NCI-H2196 treated with DMSO at 0.1 percent for 48 hours (cell line): Measurements from ENCODE around the gene ASAP3.
"Not testable (repeated sequence)": the region's sequence is repeated elsewhere in the genome, so short reads cannot be mapped to it uniquely, and the experiment has no call there.

Source experiments
- DNase-seq: peaks from one replicate; lab custom pipeline; 2025; ENCODE audit not compliant: unreplicated experiment; lab: John Stamatoyannopoulos, UW

Gene ASAP3

DNA sequence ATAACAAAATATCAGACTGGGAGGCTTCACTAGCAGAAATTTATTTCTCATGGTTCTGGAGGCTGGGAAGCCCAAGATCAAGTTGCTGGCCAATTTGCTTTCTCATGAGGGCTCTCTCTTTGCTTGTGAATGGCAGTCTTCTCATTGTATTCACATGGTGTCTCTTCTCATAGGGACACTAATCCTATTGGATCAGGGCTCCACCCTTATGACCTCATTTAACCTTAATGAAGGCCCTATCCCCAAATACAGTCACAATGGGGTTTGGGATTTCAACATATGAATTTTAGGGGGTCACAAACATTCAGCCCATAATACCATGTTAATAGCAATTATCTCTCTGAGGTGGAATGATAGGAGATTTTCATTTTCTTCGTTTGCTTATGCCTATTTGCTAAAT, 84.8 kb downstream of the ASAP3 start:
- DNase-seq: no peak

DNA sequence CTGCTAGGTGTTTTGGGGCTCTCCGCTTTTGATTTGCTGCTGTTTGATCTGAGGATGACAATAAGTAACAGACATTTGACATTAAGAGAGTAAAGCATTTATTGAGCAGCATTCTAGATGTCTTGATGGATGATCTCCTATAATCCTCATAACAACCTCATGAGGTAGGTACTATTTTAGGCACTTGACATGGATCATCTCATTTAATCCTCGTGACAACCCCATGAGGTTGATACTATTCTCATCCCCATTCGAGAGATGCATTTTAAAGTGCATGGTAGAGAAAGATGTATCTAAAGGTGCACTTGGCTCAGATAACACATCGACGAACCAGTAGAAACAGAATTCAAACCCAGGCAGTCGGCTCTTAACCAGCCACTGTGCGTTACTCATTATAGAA, 86.1 kb downstream of the ASAP3 start:
- no peak for DNase-seq

DNA sequence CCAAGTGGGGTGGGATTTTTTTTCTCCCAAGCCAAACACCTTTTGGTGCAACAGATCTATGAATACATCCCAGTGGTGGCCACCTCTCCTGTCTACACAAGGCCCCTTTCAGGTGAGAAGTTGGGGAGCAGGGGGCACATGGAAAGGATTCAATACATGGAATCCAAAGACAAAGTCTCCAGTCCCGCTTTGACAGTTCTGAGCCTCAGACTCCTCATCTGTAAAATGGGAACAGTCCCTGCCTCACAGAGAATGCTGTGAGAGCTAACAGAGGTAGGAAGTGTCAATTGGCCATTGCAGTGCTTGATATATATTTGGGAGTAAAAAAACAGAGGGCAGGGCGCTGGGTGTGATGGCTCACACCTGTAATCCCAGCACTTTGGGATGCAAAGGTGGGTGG, 87.6 kb downstream of the ASAP3 start:
- no peak for DNase-seq

DNA sequence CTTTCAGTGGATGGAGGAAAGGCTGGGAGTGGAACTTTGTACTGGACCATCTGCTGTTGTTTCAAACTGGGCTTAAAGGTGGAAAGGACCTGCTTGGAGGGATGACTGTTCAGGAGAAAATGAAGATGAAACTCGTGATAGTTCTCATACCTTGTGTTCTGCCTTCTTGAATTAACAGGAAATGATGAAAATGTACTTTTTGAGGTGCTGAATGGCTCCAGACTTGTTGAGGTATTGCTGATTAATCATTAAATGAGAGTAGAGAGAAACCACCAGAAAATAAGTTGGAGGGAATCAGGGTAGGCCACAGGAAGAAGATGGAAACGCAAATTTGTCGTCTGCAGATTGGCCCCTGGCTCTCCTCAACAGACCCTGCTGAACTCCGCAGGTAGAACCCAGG, 88.1 kb downstream of the ASAP3 start:
- no peak for DNase-seq

DNA sequence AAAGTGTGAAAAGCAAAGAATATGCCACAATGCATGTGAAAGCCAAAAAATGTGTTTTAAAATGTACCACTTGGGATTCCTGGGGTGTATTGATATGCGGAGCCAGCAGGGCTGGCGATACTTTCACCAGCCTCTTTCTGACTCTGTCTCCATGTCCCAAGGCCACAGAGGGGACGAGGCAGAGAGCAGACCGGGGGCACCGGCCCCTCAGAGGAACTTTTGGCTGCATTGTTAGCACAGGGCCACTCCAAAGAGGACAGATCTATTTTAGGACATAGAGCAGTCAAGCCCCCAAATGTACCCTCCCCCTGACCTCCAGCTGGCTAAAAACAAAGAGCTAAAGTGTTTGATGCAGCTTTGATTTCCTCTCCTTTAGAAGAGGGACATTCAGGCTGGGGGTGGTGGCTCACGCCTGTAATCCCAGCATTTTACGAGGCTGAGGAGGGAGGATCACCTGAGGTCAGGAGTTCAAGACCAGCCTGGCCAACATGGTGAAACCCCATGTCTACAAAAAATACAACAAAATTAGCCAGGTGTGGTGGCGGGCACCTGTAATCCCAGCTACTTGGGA, 88.7 kb downstream of the ASAP3 start:
- DNase-seq: no peak

DNA sequence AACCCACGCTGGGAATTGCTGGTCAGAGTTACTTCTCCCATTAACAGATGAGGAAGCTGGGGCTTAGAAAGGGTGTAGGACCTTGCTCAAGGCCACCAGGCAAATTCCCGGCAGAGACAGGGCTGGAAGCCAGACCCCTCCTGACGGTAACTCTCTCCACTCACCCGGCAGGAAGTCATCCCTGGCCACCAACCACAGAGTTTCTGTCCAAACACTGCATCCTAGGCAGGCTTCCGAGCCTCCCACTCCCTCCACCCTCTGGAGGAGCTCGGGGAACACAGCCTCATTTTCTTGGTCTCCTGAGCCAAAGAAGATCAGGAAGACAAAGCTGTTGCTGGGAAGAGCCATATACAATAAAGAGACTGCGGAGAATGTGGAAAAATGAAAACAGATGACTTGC, 89.3 kb downstream of the ASAP3 start:
- no peak for DNase-seq

DNA sequence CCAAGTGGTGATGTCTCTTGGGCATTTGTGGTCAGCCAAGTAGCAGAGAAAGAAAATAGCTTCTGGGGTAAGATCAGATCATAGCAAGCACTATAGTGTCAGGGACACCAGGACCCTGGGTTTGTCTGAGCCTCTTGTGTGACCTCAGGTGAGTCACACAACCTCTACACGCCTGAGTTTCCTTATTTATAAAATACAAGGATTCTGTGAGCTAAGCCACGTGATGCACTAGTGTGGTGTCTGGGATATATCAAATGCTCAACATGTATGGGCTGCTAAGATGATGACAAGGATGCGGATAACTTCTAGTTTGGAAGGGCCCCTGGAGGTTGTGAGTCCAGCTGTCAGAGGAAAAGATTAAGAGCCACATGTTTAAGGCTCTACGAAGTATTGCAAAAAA, 89.8 kb downstream of the ASAP3 start:
- DNase-seq: no peak

DNA sequence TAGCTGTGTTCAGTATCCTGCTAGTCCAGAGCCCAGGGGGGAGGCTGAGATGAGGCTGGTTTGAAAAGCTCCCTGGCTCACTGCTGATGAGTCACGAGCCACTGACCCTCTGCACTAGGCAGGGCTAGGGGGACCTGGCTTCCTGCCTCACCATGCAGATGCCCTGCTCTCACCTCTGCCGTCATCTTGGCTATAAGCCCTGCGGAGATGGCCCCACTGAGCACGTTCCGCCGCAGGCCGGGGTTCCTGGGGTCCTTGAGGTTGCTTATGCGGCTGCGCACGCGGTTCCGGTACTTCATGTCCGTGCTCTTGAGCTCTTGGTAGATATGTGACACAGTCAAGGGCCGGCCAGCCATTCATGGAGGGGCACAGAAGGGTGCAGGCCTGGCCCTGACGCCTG, 90.3 kb downstream of the ASAP3 start:
- no peak for DNase-seq

DNA sequence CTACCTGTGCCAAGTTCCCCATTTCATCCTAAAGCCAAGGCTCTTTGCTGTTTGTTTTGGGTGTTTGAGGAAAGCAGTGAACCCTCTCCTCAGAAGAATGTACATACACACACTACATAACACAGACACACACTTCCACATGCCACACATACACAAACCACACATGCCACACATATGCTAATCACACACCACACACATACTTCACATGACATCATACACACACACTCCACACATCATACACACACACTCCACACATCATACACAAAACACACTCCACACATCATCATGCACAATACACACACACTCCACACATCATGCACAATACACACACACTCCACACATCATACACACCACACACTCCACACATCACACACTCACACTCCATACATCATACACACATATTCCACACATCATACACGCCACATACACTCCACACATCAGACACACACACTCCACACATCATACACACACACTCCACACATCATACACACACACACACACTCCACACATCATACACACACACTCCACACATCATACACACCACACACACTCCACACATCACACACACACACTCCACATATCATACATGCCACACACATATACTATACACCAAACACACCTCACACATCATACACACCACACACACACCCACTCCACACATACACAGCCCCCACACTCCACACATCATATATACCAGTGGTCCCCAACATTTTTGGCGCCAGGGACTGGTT, 91.7 kb downstream of the ASAP3 start:
- no peak for DNase-seq

DNA sequence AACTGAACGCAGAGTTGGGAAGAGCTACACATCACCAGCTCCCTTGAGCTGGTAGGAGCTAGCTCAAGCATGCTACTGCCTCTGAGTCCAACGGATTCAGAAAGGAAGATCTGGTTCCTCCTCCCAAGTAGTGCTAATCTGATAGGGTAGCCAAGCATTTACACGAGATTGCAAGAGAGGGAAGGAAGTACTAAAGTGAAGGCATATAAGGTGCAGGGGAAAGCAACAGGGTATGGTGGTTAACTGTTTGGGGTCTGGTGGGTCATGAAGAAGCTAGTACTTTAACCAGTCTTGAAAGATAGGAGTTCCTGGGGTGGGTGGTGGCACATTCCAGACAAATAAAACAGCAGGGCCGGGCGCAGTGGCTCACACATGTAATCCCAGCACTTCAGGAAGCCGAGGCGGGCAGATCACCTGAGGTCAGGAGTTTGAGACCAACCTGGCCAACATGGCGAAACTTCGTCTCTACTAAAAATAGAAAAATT, 94.1 kb downstream of the ASAP3 start:
- DNase-seq: no peak

DNA sequence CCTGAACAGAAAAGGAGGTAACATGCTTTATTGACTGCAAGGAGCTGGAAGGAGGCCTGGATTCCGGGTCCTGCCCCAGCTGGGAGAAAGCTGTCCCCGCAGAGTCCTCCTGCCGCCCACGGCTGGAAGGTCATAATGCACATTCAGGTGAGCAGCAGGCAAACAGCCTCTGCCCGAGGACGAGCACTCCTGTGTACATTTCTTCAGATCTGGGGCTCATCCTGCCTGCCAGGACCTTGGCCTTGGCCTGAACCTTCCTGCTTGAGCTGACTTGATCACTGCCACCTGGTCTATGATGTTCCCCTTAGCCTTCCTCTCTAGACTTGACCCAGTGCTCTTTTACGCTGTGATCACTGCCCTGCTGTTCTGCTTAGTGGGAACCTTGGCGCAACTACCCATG, 96.5 kb downstream of the ASAP3 start:
- DNase-seq: no peak

DNA sequence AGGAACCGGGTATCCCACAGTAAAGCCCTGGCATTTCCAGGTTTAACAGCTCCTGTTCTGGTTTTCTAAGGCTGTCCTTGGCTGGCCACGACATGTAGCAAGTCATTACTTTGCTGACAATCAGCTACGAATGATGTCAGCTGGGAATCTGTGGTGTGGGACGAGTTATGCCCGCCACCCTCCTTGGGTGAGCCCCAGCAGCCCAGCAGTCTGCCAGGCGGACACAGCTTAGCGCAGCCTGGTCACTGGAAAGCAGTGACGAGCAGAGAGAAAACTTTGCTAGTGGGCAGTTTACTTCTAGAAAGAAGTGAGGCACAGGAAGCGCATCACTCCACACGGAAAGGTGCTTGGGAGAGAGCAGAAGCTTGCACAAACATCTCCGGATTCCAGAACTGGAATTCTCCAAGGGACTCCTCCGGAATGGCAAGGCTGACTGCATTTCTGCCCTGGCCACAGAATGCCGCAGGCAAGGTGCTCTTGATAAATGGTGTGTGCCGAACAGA, 98.8 kb downstream of the ASAP3 start:
- no peak for DNase-seq

DNA sequence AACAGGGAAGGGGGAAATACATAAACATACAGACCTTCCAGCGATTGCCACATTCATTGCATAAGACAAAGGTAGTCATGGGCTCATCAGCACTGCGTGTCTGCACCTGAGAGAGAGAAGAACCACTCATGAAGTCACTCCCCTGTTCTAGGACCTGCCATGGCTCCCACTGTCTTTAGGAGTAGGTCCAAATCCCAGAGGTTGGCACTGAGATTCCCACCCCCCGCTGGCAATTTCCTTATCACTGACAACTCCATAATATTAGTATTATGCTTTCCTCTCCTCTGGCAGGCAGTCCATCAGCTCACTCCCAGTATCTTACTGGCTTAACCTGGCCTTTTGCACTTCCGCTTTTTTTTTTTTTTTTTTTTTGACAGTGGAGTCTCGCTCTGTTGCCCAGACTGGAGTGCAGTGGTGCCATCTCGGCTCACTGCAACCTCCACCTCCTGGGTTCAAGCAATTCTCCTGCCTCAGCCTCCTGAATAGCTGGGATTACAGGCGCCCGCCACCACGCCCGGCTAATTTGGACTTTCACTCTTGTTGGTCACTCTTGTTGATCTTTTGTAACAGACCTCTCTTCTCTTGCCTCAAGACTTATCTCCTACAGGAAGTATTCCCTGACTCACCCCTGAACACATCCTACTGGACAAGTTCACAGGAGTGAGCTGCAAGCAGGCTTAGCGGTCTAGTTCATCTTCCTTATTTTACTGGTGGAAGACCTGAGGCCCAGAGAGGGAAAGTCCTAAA, 99.5 kb downstream of the ASAP3 start:
- no peak for DNase-seq

DNA sequence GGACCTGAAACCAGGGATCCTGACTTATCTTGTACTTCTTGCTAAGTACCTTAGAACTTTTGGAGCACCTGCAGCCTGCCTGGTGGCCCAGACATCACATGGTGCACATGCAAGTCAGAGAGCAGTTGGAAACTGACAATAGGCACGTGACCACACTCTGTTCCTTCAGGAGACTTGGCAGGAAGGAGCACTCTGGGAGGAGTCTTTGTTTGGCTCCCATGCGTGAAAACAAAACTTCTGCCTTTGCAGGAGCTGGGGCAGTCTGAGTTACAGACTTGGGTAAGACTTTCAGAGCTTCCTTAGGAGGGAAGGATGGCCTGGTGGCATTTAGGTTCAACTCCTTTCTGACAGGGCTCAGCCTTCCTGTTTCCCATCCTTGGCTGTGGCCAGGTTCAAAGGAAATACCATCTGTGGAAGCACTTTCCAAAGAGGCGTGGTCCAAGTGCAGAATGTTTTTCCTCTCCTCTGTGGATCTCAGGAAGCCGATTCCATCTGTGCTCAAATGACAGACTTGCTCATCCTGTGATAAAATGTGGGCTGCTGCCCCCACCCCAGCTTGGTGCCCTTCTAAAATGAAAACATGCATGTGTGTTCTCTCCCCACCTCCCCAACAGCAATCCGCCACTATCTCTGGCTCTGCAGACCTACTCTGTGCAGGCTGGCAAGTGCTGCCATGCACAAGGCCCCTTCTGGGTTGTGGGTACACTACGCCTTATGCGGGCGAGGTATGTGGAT, 100.2 kb downstream of the ASAP3 start:
- DNase-seq: no peak

DNA sequence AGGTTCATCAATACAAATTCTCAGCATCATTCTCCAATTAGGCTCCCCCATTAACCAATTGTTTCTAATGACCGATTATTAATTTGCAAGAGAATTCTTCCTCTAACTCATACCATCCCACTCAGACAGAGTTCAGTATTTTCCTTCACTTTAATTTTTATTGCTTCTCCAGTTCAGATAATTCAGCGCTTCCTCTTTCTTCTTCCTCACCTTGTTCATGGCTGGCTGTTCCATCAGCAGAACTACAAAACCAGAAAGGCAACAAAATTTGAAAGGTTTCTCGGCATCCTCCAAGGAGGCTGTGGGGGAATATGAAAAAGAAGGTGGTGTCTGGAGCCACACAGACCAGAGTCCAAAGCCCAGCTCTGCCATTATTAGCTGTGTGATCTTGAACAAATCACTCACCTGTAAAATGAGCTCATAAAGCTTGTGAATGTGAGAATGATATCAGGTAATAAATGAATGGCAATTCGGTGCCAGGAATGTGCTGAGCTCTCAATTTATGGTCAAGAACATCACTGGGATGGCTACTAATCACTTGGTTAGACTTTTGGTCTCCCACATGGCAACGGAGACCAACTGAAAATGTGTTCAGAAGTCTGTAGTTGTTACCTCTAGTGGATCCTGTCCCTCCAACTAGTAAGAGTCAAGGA, 102.6 kb downstream of the ASAP3 start:
- no peak for DNase-seq

DNA sequence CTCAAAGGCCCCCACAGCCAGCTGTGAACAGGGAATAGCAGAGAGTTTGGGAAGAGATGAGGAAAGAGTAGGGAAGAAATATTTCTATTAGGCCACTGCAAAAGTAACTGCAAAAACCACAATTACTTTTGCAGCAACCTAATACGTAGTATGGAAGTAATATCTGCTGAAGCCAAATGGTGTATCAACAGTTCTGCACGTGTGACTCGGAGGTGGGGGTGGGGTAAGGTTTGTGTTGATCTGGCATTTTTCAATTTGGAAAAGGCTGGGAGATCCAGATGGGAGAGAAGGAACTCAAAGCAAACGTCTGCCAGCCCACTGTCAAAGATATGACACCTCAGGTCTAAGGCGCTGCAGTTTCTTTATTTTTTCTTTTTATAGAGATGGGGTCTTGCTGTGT, 103.3 kb downstream of the ASAP3 start:
- no peak for DNase-seq

DNA sequence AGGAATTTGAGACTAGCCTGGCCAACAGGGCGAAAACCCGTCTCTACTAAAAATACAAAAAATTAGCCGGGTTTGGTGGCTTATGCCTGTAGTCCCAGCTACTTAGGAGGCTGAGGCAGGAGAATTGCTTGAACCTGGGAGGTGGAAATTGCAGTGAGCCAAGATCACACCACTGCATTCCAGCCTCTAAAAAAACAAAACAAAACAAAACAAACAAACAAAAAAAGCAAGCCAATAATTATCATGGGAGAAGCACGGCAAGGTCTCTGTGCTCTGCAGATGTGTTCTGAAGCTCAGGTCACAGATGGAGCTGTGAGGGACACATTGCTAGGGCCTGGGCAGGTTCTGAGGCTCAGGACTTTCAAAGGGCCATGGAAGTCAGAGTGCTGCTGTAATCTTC, 103.7 kb downstream of the ASAP3 start:
- not testable (repeated sequence) for DNase-seq
